Stomach smooth muscle (tissue), 2 donors: ENCODE measurements around the gene FRMD3.

Source experiments
- H3K27ac ChIP-seq: one replicate; pipeline ENCODE4 v1.7.0; 2013; ENCODE audit warnings: mild to moderate bottlenecking, low read length, inconsistent platforms
- H3K27me3 ChIP-seq, 2 donors: one replicate each; pipeline ENCODE4 v1.7.0; 2013; ENCODE audit warnings: low read length in 2 of 2; ENCODE audit not compliant: insufficient read depth in 2 of 2, control insufficient read depth in 1 of 2
- H3K36me3 ChIP-seq, 2 donors: one replicate each; pipeline ENCODE4 v1.7.0; 2013; ENCODE audit warnings: low read length in 2 of 2; ENCODE audit not compliant: control insufficient read depth in 2 of 2, insufficient read depth in 2 of 2
- H3K4me1 ChIP-seq: one replicate; pipeline ENCODE4 v1.7.0; 2013; ENCODE audit warnings: low read length; ENCODE audit not compliant: control insufficient read depth, insufficient read depth
- H3K4me3 ChIP-seq, 2 donors: one replicate each; pipeline ENCODE4 v1.7.0; 2013; ENCODE audit warnings: low read length in 2 of 2
- H3K9ac ChIP-seq, 2 donors: one replicate each; pipeline ENCODE4 v1.7.0; 2013; ENCODE audit warnings: low read length in 2 of 2, mild to moderate bottlenecking in 1 of 2
- H3K9me3 ChIP-seq, 2 donors: one replicate each; pipeline ENCODE4 v1.7.0; 2013; ENCODE audit warnings: low read length in 2 of 2; ENCODE audit not compliant: control insufficient read depth in 2 of 2
- donor health status: healthy.
- donor health status: Pancreatic carcinoma.

The FRMD3 gene

GRCh38 chr9:83440641-83441040, 97.6 kb downstream of the FRMD3 start:
- H3K9ac ChIP-seq: no peak overlapping the region
- H3K4me1 ChIP-seq: peaks cover 11% of the 10 kb centered on the region
- no peaks in the 10 kb centered on the region for H3K27me3 ChIP-seq
- no peaks in the 10 kb centered on the region for H3K36me3 ChIP-seq
- no peak overlapping the region for H3K27ac ChIP-seq
- no peaks in the 10 kb centered on the region for H3K9me3 ChIP-seq
- H3K4me3 ChIP-seq: no peak overlapping the region

- H3K27me3 ChIP-seq: no peaks in the 10 kb centered on the region
- no peak overlapping the region for H3K9ac ChIP-seq
- H3K27ac ChIP-seq: no peak overlapping the region
- no peaks in the 10 kb centered on the region for H3K36me3 ChIP-seq
- H3K4me3 ChIP-seq: no peak overlapping the region
- H3K9me3 ChIP-seq: no peaks in the 10 kb centered on the region
- peaks cover 16% of the 10 kb centered on the region for H3K4me1 ChIP-seq
These were observed 102.9 kb downstream of the FRMD3 start for GRCh38 chr9:83435301-83435700.

- H3K36me3 ChIP-seq: no peaks in the 10 kb centered on the region
- H3K27ac ChIP-seq: no peak overlapping the region
- no peaks in the 10 kb centered on the region for H3K27me3 ChIP-seq
- H3K4me3 ChIP-seq: no peak overlapping the region
- H3K9ac ChIP-seq: no peak overlapping the region
- H3K9me3 ChIP-seq: no peaks in the 10 kb centered on the region
- peaks cover 16% of the 10 kb centered on the region for H3K4me1 ChIP-seq
These were observed 103.9 kb downstream of the FRMD3 start for GRCh38 chr9:83434254-83434653.

GRCh38 chr9:83433846-83434245, 104.4 kb downstream of the FRMD3 start:
- H3K4me1 ChIP-seq: peaks cover 16% of the 10 kb centered on the region
- H3K9me3 ChIP-seq: no peaks in the 10 kb centered on the region
- H3K36me3 ChIP-seq: no peaks in the 10 kb centered on the region
- H3K27ac ChIP-seq: no peak overlapping the region
- no peak overlapping the region for H3K9ac ChIP-seq
- no peak overlapping the region for H3K4me3 ChIP-seq
- H3K27me3 ChIP-seq: no peaks in the 10 kb centered on the region

- Histone ChIP-seq H3K4me1 (peaks cover 16% of the 10 kb centered on the region), H3K9me3 (no peaks in the 10 kb centered on the region), H3K4me3 (no peak overlapping the region), H3K27ac (no peak overlapping the region), H3K27me3 (no peaks in the 10 kb centered on the region), H3K9ac (no peak overlapping the region), H3K36me3 (no peaks in the 10 kb centered on the region)
These were observed 105.2 kb downstream of the FRMD3 start for GRCh38 chr9:83432877-83433550.

GRCh38 chr9:83432104-83432627, 106.0 kb downstream of the FRMD3 start:
- H3K36me3 ChIP-seq: no peaks in the 10 kb centered on the region
- peaks cover 16% of the 10 kb centered on the region for H3K4me1 ChIP-seq
- H3K9ac ChIP-seq: no peak overlapping the region
- no peak overlapping the region for H3K27ac ChIP-seq
- no peaks in the 10 kb centered on the region for H3K27me3 ChIP-seq
- H3K9me3 ChIP-seq: no peaks in the 10 kb centered on the region
- peak overlapping the region in 1 of 2 donors; percentile 29 for H3K4me3 ChIP-seq

- no peak overlapping the region for H3K9ac ChIP-seq
- no peak overlapping the region for H3K27ac ChIP-seq
- no peaks in the 10 kb centered on the region for H3K9me3 ChIP-seq
- H3K36me3 ChIP-seq: no peaks in the 10 kb centered on the region
- H3K4me3 ChIP-seq: peak overlapping the region in 1 of 2 donors; percentile 29
- H3K4me1 ChIP-seq: peaks cover 20% of the 10 kb centered on the region
- H3K27me3 ChIP-seq: no peaks in the 10 kb centered on the region
These were observed 106.8 kb downstream of the FRMD3 start for GRCh38 chr9:83431101-83432060.

- no peaks in the 10 kb centered on the region for H3K27me3 ChIP-seq
- H3K36me3 ChIP-seq: no peaks in the 10 kb centered on the region
- peaks cover 20% of the 10 kb centered on the region for H3K4me1 ChIP-seq
- no peak overlapping the region for H3K27ac ChIP-seq
- no peaks in the 10 kb centered on the region for H3K9me3 ChIP-seq
- H3K4me3 ChIP-seq: no peak overlapping the region
- H3K9ac ChIP-seq: no peak overlapping the region
These were observed 107.5 kb downstream of the FRMD3 start for GRCh38 chr9:83430681-83431080.

GRCh38 chr9:83429229-83429628, 109.0 kb downstream of the FRMD3 start:
- Histone ChIP-seq H3K27me3 (no peaks in the 10 kb centered on the region), H3K36me3 (no peaks in the 10 kb centered on the region), H3K4me3 (no peak overlapping the region), H3K4me1 (peaks cover 19% of the 10 kb centered on the region), H3K9ac (no peak overlapping the region), H3K9me3 (no peaks in the 10 kb centered on the region), H3K27ac (no peak overlapping the region)

- H3K9ac ChIP-seq: no peak overlapping the region
- H3K27me3 ChIP-seq: no peaks in the 10 kb centered on the region
- no peak overlapping the region for H3K27ac ChIP-seq
- H3K36me3 ChIP-seq: no peaks in the 10 kb centered on the region
- H3K4me1 ChIP-seq: peaks cover 4% of the 10 kb centered on the region
- no peak overlapping the region for H3K4me3 ChIP-seq
- no peaks in the 10 kb centered on the region for H3K9me3 ChIP-seq
These were observed 113.0 kb downstream of the FRMD3 start for GRCh38 chr9:83425240-83425639.
